ENCODE data around the gene VAT1L.

Gene VAT1L

GRCh38 chr16:77788181-77789084, at the start of gene VAT1L:
Gene VAT1L, plus strand, starts transcription at chr16:77788564. Its CDS starts 119 bp downstream, at chr16:77788683.
- Histone ChIP-seq H4K20me1 (peaks cover 0 to 19% (median 11%) of the 10 kb centered on the region in 11 experiments; a peak in 7 of 22 replicates), H3K4me3 (peak within 1 kb of the TSS; percentile 53 to 77 (median 65)), H3K9me3 (replicated peaks in 1 of 11) (peaks cover 0 to 11% (median 4%) of the 10 kb centered on the region in 11 experiments; a peak in 6 of 22 replicates), H3K27me3 (peaks cover 44 to 61% (median 55%) of the 10 kb centered on the region in 11 experiments), H3K9ac (peak within 1 kb of the TSS in 7 of 11 experiments; percentile 11 to 63 (median 33); a peak in 11 of 22 replicates), H3K4me1 (peaks cover 12 to 21% (median 19%) of the 10 kb centered on the region in 10 experiments), H3K27ac (no peak within 1 kb of the TSS), H3K36me3 (no peaks in the 10 kb centered on the region), H3K4me2 (peak within 1 kb of the TSS; percentile 89 to 100 (median 96))
- TF ChIP-seq Cebpa-rat (IDR thresholded peaks at IDR 0.05) = no peak

GRCh38 chr16:77738706-77739558, 49.4 kb upstream of the VAT1L start:
- no peak for TF ChIP-seq Cebpa-rat (IDR thresholded peaks at IDR 0.05)
- Histone ChIP-seq H3K27ac (peak overlapping the region in 1 of 11 experiments; percentile 63; a peak in 1 of 22 replicates), H3K9ac (no peak overlapping the region), H3K4me3 (no peak overlapping the region), H4K20me1 (no peaks in the 10 kb centered on the region), H3K36me3 (no peaks in the 10 kb centered on the region), H3K27me3 (peaks cover 0 to 5% (median 0%) of the 10 kb centered on the region in 11 experiments; a peak in 1 of 22 replicates), H3K4me2 (peak overlapping the region in 10 of 11 experiments; percentile 40 to 64 (median 60); a peak in 17 of 22 replicates), H3K4me1 (peaks cover 20 to 40% (median 34%) of the 10 kb centered on the region in 10 experiments; a peak in 19 of 20 replicates), H3K9me3 (replicated peaks in 1 of 11) (peaks cover 9 to 21% (median 18%) of the 10 kb centered on the region in 11 experiments; a peak in 19 of 22 replicates)

GRCh38 chr16:77739559-77739892, 48.8 kb upstream of the VAT1L start:
- H3K4me2 ChIP-seq = peak overlapping the region; percentile 4 to 64 (median 44); a peak in 20 of 22 replicates
- H3K9me3 ChIP-seq (replicated peaks in 1 of 11) = peaks cover 9 to 16% (median 15%) of the 10 kb centered on the region in 11 experiments; a peak in 19 of 22 replicates
- TF ChIP-seq Cebpa-rat (IDR thresholded peaks at IDR 0.05) = no peak
- no peaks in the 10 kb centered on the region for H3K36me3 ChIP-seq
- H3K27me3 ChIP-seq = peaks cover 0 to 5% (median 0%) of the 10 kb centered on the region in 11 experiments; a peak in 1 of 22 replicates
- no peak overlapping the region for H3K9ac ChIP-seq
- peaks cover 20 to 40% (median 34%) of the 10 kb centered on the region in 10 experiments; a peak in 19 of 20 replicates for H3K4me1 ChIP-seq
- no peak overlapping the region for H3K4me3 ChIP-seq
- H3K27ac ChIP-seq = no peak overlapping the region; a peak in 1 of 22 replicates
- H4K20me1 ChIP-seq = no peaks in the 10 kb centered on the region

- Histone ChIP-seq H3K27me3 (no peaks in the 10 kb centered on the region), H3K4me3 (no peak overlapping the region), H3K4me1 (peaks cover 7 to 13% (median 11%) of the 10 kb centered on the region in 10 experiments; a peak in 15 of 20 replicates), H3K9ac (no peak overlapping the region), H3K27ac (no peak overlapping the region), H3K9me3 (replicated peaks in 1 of 11) (no peaks in the 10 kb centered on the region; a peak in 1 of 22 replicates), H4K20me1 (no peaks in the 10 kb centered on the region), H3K36me3 (no peaks in the 10 kb centered on the region), H3K4me2 (no peak overlapping the region)
- no peak for TF ChIP-seq Cebpa-rat (IDR thresholded peaks at IDR 0.05)
Measured at GRCh38 chr16:77744141-77744540, 44.2 kb upstream of the VAT1L start.

GRCh38 chr16:77745972-77746371, 42.4 kb upstream of the VAT1L start:
- no peaks in the 10 kb centered on the region; a peak in 1 of 22 replicates for H4K20me1 ChIP-seq
- H3K4me2 ChIP-seq = no peak overlapping the region
- H3K9me3 ChIP-seq (replicated peaks in 1 of 11) = peaks cover 0 to 3% (median 0%) of the 10 kb centered on the region in 11 experiments; a peak in 1 of 22 replicates
- no peaks in the 10 kb centered on the region for H3K27me3 ChIP-seq
- no peaks in the 10 kb centered on the region for H3K4me1 ChIP-seq
- H3K4me3 ChIP-seq = no peak overlapping the region
- TF ChIP-seq Cebpa-rat (IDR thresholded peaks at IDR 0.05) = no peak
- no peak overlapping the region for H3K9ac ChIP-seq
- no peaks in the 10 kb centered on the region for H3K36me3 ChIP-seq
- no peak overlapping the region for H3K27ac ChIP-seq

GRCh38 chr16:77748421-77749005, 39.9 kb upstream of the VAT1L start:
- Histone ChIP-seq H3K27ac (no peak overlapping the region), H3K9ac (no peak overlapping the region), H4K20me1 (no peaks in the 10 kb centered on the region; a peak in 1 of 22 replicates), H3K4me3 (no peak overlapping the region), H3K4me1 (no peaks in the 10 kb centered on the region), H3K9me3 (replicated peaks in 1 of 11) (peaks cover 0 to 3% (median 0%) of the 10 kb centered on the region in 11 experiments; a peak in 1 of 22 replicates), H3K36me3 (no peaks in the 10 kb centered on the region), H3K4me2 (no peak overlapping the region), H3K27me3 (no peaks in the 10 kb centered on the region)
- no peak for TF ChIP-seq Cebpa-rat (IDR thresholded peaks at IDR 0.05)

- no peak for TF ChIP-seq Cebpa-rat (IDR thresholded peaks at IDR 0.05)
- H4K20me1 ChIP-seq = no peaks in the 10 kb centered on the region; a peak in 1 of 22 replicates
- H3K9ac ChIP-seq = no peak overlapping the region
- H3K4me3 ChIP-seq = no peak overlapping the region
- peaks cover 0 to 3% (median 0%) of the 10 kb centered on the region in 11 experiments; a peak in 1 of 22 replicates for H3K9me3 ChIP-seq (replicated peaks in 1 of 11)
- no peak overlapping the region for H3K27ac ChIP-seq
- H3K27me3 ChIP-seq = no peaks in the 10 kb centered on the region
- H3K36me3 ChIP-seq = no peaks in the 10 kb centered on the region
- H3K4me1 ChIP-seq = no peaks in the 10 kb centered on the region
- H3K4me2 ChIP-seq = no peak overlapping the region
Measured at GRCh38 chr16:77749415-77749814, 38.9 kb upstream of the VAT1L start.

GRCh38 chr16:77758046-77758445, 30.3 kb upstream of the VAT1L start:
- H3K36me3 ChIP-seq = no peaks in the 10 kb centered on the region
- H3K4me1 ChIP-seq = no peaks in the 10 kb centered on the region
- no peaks in the 10 kb centered on the region for H4K20me1 ChIP-seq
- H3K27me3 ChIP-seq = no peaks in the 10 kb centered on the region
- H3K4me3 ChIP-seq = no peak overlapping the region
- no peak overlapping the region for H3K27ac ChIP-seq
- H3K9ac ChIP-seq = no peak overlapping the region
- TF ChIP-seq Cebpa-rat (IDR thresholded peaks at IDR 0.05) = no peak
- no peak overlapping the region for H3K4me2 ChIP-seq
- H3K9me3 ChIP-seq (replicated peaks in 1 of 11) = no peaks in the 10 kb centered on the region
